GM12878 (cell line): ENCODE data around the gene GTF2IRD1. TPM values are rescaled to one million over a fixed set of nuclear protein-coding genes. Genes with fewer than 3 reads are reported as not detected.

ENCODE experiments used
- ATAC-seq: fragments of 200-7000 bp; cut with Tn5 transposase; 3 replicates; pipeline ENCODE4 v1.9.1; 2020; ENCODE audit warnings: mild to moderate bottlenecking, moderate library complexity
- BruUV-seq: library from RNA; stranded (reverse); fragments of 400-500 nt; replicated peaks from 2 replicates; lab custom pipeline; 2021; lab: Mats Ljungman, UMichigan
- CTCF ChIA-PET: fragments of 300-600 bp; sonication (Branson Sonifier 250); formaldehyde crosslinking; extraction: SDS; loops from one replicate; lab custom pipeline; 2021; ENCODE audit warnings: inconsistent platforms; lab: Yijun Ruan, JAX
- POLR2A ChIA-PET: fragments of 350-600 bp; formaldehyde crosslinking; extraction: SDS; loops from one replicate; lab custom pipeline; 2021; ENCODE audit warnings: inconsistent platforms; lab: Charles Lee
- RAD21 ChIA-PET: fragments of 300-600 bp; sonication (Branson Sonifier 250); formaldehyde crosslinking; loops from one replicate; lab custom pipeline; 2023; ENCODE audit warnings: antibody characterized with exemption; ENCODE audit not compliant: unreplicated experiment; lab: Charles Lee
- SMC1A ChIA-PET: fragments of 300-600 bp; sonication (Branson Sonifier 250); formaldehyde crosslinking; loops from one replicate; lab custom pipeline; 2023; ENCODE audit not compliant: unreplicated experiment, uncharacterized antibody; lab: Charles Lee
- DNase-seq: peaks from one replicate; pipeline ENCODE4 v3.0.0-alpha.2; 2011; ENCODE audit warnings: low read depth, low spot score
- FAIRE-seq: peaks from 3 replicates; lab custom pipeline; 2011; peaks lifted over from hg19 to GRCh38; lab: Jason Lieb, UNC
- H2AFZ ChIP-seq: 2 replicates; pipeline ENCODE4 v1.6.0; 2011; ENCODE audit warnings: low read depth, low read length, control low read depth; ENCODE audit not compliant: control insufficient read depth
- H3K27ac ChIP-seq: 2 replicates; pipeline ENCODE4 v1.5.1; 2011; ENCODE audit warnings: control low read depth; ENCODE audit not compliant: control insufficient read depth, insufficient read depth
- H3K27me3 ChIP-seq, 2 experiments: replicated peaks in 1 of 2; 2 replicates each; pipeline versions ENCODE4 v1.6.0 to v1.6.1; 2011; ENCODE audit warnings: low read length in 1 of 2; ENCODE audit not compliant: control insufficient read depth in 2 of 2, insufficient read depth in 2 of 2
- H3K36me3 ChIP-seq, 2 experiments: 2 replicates each; pipeline ENCODE4 v1.5.1; 2011; ENCODE audit warnings: low read length in 1 of 2; ENCODE audit not compliant: control insufficient read depth in 2 of 2, insufficient read depth in 2 of 2
- H3K4me1 ChIP-seq: 2 replicates; pipeline ENCODE4 v1.6.1; 2011; ENCODE audit warnings: mild to moderate bottlenecking, low read length, moderate library complexity, mixed read lengths; ENCODE audit not compliant: control insufficient read depth, insufficient read depth
- H3K4me2 ChIP-seq: 2 replicates; pipeline ENCODE4 v1.6.0; 2011; ENCODE audit warnings: control low read depth; ENCODE audit not compliant: control insufficient read depth, insufficient read depth
- H3K4me3 ChIP-seq: fragments of 200-600 bp; sonication (generic); 2 replicates; pipeline ENCODE4 v1.5.1; 2016
- H3K79me2 ChIP-seq: 2 replicates; pipeline ENCODE4 v1.6.0; 2011; ENCODE audit warnings: low read length; ENCODE audit not compliant: control insufficient read depth, insufficient read depth
- H3K9ac ChIP-seq: 2 replicates; pipeline ENCODE4 v1.8.0; 2011; ENCODE audit warnings: low read length, control low read depth, mixed read lengths; ENCODE audit not compliant: control insufficient read depth, insufficient read depth
- H3K9me3 ChIP-seq: replicated peaks from 3 replicates; pipeline ENCODE4 v1.5.1; 2011; ENCODE audit warnings: mild to moderate bottlenecking, low read length; ENCODE audit not compliant: control insufficient read depth, insufficient read depth
- H4K20me1 ChIP-seq: 2 replicates; pipeline ENCODE4 v1.6.0; 2011; ENCODE audit not compliant: control insufficient read depth, insufficient read depth
- CHD4 ChIP-seq: fragments of 200-600 bp; sonication (generic); IDR thresholded peaks from 2 replicates; pipeline ENCODE4 v1.6.1; 2016; ENCODE audit warnings: mild to moderate bottlenecking
- MTA3 ChIP-seq: IDR thresholded peaks from 2 replicates; pipeline ENCODE4 v1.6.1; 2012; ENCODE audit warnings: low read length, inconsistent platforms, borderline replicate concordance
- RAD51 ChIP-seq: fragments of 450-650 bp; IDR thresholded peaks from 2 replicates; pipeline ENCODE4 v1.6.1; 2016; ENCODE audit warnings: moderate library complexity, mild to moderate bottlenecking, inconsistent platforms
- ZNF384 ChIP-seq: IDR thresholded peaks from 2 replicates; pipeline ENCODE4 v1.6.1; 2012; ENCODE audit warnings: low read depth, mild to moderate bottlenecking, low read length, improper control_type of control experiment, borderline replicate concordance
- WGBS: methylation state at CpG from one replicate; pipeline ENCODE4 v1.1.6; 2016; ENCODE audit warnings: low lambda C conversion rate; ENCODE audit not compliant: insufficient replicate concordance, insufficient coverage; ENCODE audit errors: missing lambda C conversion rate; 5-methylcytosine and 5-hydroxymethylcytosine counted together
- in situ Hi-C: fragments of 300-500 bp; cut with MboI; formaldehyde crosslinking; loops from 9 replicates; pipeline ENCODE4 v1.14.3; 2018; ENCODE audit warnings: mixed read lengths
- intact Hi-C: fragments of 100-400 bp; cut with micrococcal nuclease; formaldehyde crosslinking; loops from one replicate; pipeline ENCODE4 v1.14.2; 2022; ENCODE audit not compliant: unreplicated experiment
- polyA plus RNA-seq, 11 experiments: library from polyadenylated mRNA; depleted of rRNA in 4 of 11; unstranded in 6 of 11; stranded (reverse) in 5 of 11; fragments of >200 nt; fragmentation: Nextera tagmentation in 4 of 11; fragmentation: Illumina TruSeq in 1 of 11; extraction: Ambion mirVana in 4 of 11; extraction: Trizol in 1 of 11; gene quantifications; 1 replicate in 1 of 11; 2 replicates in 10 of 11; pipeline versions ENCODE4 v1.2.1 to v1.2.3, GENCODE V29; 2011 to 2016; ENCODE audit warnings: inconsistent platforms in 2 of 11, missing spikeins in 2 of 11, low read depth in 1 of 11
- total RNA-seq, 4 experiments: library from RNA; depleted of rRNA in 3 of 4; stranded (reverse); fragments of >200 nt in 3 of 4; fragmentation: Illumina TruSeq in 1 of 4; extraction: Trizol in 1 of 4; gene quantifications; 2 replicates each; pipeline versions ENCODE4 v1.2.1 to v1.2.3, GENCODE V29; 2013 to 2021
- TF ChIP-seq, protein P1 (sequence below): IDR thresholded peaks from 2 replicates; pipeline ENCODE4 v1.6.1; 2011; ENCODE audit warnings: borderline replicate concordance, low read depth, mild to moderate bottlenecking, moderate library complexity, low read length; ENCODE audit not compliant: insufficient read depth, poor library complexity, severe bottlenecking
- TF ChIP-seq, protein P2 (sequence below): IDR thresholded peaks from 2 replicates; pipeline ENCODE4 v1.6.1; 2011; ENCODE audit warnings: low read depth, low read length, improper control_type of control experiment, borderline replicate concordance

The GTF2IRD1 gene
- total and polyA plus RNA-seq, 10 of the 15 experiments (the other 5 are each of a cell fraction or from before 2014, with no cell fraction given): 0.48 to 3.0 (median 1.3) TPM

DNA sequence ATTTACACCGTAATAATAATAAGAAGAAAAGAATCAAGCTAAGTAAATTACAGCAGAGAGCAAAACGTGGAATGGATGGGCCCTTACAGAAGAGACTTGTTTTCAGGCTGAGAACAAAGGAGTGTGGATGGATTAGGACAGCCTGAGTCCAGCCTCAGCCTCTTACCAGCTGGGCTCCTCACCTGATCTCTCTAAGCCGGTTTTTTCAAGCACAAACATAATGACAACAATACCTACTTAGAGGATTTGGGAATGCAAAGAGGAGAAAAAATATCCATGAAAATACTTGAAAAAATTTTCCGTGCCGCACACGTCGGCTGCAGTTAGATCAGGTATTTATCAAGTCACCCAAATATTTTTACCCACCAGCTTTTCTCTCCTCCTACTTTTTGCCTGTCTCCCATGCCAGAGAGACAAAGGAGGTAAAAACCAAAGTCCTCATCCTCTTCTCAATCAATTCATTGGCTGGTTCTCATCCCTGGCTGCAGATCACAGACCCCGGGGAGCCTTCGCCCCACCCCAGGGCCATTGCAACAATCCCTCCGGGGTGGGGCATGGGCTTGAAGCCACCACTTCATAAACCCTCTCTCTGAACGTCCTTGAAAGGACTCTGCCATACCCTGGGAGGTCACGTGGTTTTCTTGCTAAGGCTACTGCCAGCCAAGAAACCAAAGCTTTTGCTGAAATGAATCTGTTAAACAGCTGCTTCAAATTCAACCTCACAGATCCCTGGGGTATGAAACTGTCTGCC lies 174.1 kb downstream of the GTF2IRD1 start:
- Histone ChIP-seq H3K4me2 (no peak overlapping the region), H3K27me3 (no peaks in the 10 kb centered on the region), H3K4me3 (no peak overlapping the region), H3K27ac (no peak overlapping the region), H3K79me2 (no peaks in the 10 kb centered on the region), H3K9me3 (no peaks in the 10 kb centered on the region), H3K36me3 (no peaks in the 10 kb centered on the region), H3K9ac (no peak overlapping the region), H2AFZ (peak overlapping the region; percentile 39), H3K4me1 (no peaks in the 10 kb centered on the region; the same call in 1 of the 2 replicates), H4K20me1 (no peaks in the 10 kb centered on the region)
- in situ Hi-C loops (no loop called here), intact Hi-C loops (no loop called here)
- no peak for FAIRE-seq
- no peak for TF ChIP-seq ZNF384
- no peak for TF ChIP-seq MTA3
- no peak for TF ChIP-seq CHD4
- TF ChIP-seq RAD51: peak; percentile 93
- WGBS: 59% methylated on average over 12 of the region's 12 CpGs
- ChIA-PET CTCF (no interaction called here), SMC1A (interaction anchor here (0.8 to 1.7 kb wide), 5 partner anchors 11 to 27 kb away, joined by 3 to 7 read pairs (median 3); no protein-coding TSS in a partner anchor), POLR2A (interaction anchor here (0.5 to 0.6 kb wide), 2 partner anchors 12 to 42 kb away, joined by 4 read pairs; no protein-coding TSS in a partner anchor), RAD21 (interaction anchor here (0.5 to 1.0 kb wide), 3 partner anchors 12 to 1046 kb away, joined by 4 to 5 read pairs (median 4); no protein-coding TSS in a partner anchor)
- peak; percentile 80 for ATAC-seq
- BruUV-seq: no TSS peak
- no peak for DNase-seq

DNA sequence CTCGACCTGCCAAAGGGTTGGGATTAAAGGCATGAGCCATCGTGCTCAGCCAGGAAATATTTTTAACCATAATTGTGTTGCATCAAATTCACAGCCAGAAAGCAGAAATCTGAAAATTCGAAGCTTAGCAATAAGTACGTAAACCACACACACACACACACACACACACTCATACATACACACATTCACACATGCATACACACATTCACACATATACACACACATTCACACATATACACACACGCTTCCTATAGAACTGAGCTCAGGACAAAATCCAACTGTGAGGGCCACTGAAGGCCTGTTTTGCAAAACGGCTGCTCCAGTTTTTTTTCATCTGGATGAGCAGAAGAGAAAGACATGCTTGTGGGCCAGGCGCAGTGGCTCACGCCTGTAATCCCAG lies 178.8 kb downstream of the GTF2IRD1 start:
- Histone ChIP-seq H3K79me2 (no peaks in the 10 kb centered on the region), H3K9ac (no peak overlapping the region), H3K27ac (no peak overlapping the region), H3K4me2 (no peak overlapping the region), H3K4me3 (no peak overlapping the region), H3K9me3 (no peaks in the 10 kb centered on the region), H3K36me3 (no peaks in the 10 kb centered on the region), H2AFZ (no peak overlapping the region), H3K27me3 (no peaks in the 10 kb centered on the region), H3K4me1 (no peaks in the 10 kb centered on the region; the same call in 1 of the 2 replicates), H4K20me1 (no peaks in the 10 kb centered on the region)
- TF ChIP-seq, protein P1, sequence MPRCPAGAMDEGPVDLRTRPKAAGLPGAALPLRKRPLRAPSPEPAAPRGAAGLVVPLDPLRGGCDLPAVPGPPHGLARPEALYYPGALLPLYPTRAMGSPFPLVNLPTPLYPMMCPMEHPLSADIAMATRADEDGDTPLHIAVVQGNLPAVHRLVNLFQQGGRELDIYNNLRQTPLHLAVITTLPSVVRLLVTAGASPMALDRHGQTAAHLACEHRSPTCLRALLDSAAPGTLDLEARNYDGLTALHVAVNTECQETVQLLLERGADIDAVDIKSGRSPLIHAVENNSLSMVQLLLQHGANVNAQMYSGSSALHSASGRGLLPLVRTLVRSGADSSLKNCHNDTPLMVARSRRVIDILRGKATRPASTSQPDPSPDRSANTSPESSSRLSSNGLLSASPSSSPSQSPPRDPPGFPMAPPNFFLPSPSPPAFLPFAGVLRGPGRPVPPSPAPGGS: peak; percentile 90
- TF ChIP-seq, protein P2, sequence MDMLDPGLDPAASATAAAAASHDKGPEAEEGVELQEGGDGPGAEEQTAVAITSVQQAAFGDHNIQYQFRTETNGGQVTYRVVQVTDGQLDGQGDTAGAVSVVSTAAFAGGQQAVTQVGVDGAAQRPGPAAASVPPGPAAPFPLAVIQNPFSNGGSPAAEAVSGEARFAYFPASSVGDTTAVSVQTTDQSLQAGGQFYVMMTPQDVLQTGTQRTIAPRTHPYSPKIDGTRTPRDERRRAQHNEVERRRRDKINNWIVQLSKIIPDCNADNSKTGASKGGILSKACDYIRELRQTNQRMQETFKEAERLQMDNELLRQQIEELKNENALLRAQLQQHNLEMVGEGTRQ: no peak
- ChIA-PET CTCF (interaction anchor here (0.6 to 1.8 kb wide), 5 partner anchors 9 to 53 kb away, joined by 3 to 4 read pairs (median 4); no protein-coding TSS in a partner anchor), POLR2A (interaction anchor here (0.6 to 1.0 kb wide), 2 partner anchors 28 to 31 kb away, joined by 3 to 7 read pairs; no protein-coding TSS in a partner anchor), SMC1A (no interaction called here), RAD21 (no interaction called here)
- FAIRE-seq (no peak), DNase-seq (no peak), ATAC-seq (no peak)
- no TSS peak for BruUV-seq
- 78% methylated on average over 8 of the region's 8 CpGs for WGBS
- in situ Hi-C loops: no loop called here
- intact Hi-C loops: no loop called here
